Non-pigmented ciliary epithelial cell (primary cell): ENCODE data around the gene CBS.
"Not testable (repeated sequence)": the region's sequence is repeated elsewhere in the genome, so short reads cannot be mapped to it uniquely, and the experiment has no call there.

ENCODE experiments used
- DNase-seq: peaks from one replicate; pipeline ENCODE4 v3.0.0-alpha.2; 2010; ENCODE audit warnings: low read depth

CBS gene

GRCh38 chr21:43024439-43025136 lies 51.0 kb downstream of the CBS start:
- DNase-seq, result no peak

GRCh38 chr21:43023175-43023574 lies 52.5 kb downstream of the CBS start:
- DNase-seq, result no peak

GRCh38 chr21:43021756-43022600 lies 53.7 kb downstream of the CBS start:
- DNase-seq, result no peak

GRCh38 chr21:43021191-43021590 lies 54.4 kb downstream of the CBS start:
- DNase-seq, result no peak

GRCh38 chr21:43020771-43021170 lies 54.9 kb downstream of the CBS start:
- DNase-seq, result no peak

- DNase-seq, result no peak
These were observed 55.5 kb downstream of the CBS start for GRCh38 chr21:43020177-43020576.

GRCh38 chr21:43018519-43018918 lies 57.1 kb downstream of the CBS start:
- DNase-seq, result no peak

GRCh38 chr21:43016728-43017127 lies 58.9 kb downstream of the CBS start:
- DNase-seq, result no peak

GRCh38 chr21:43015906-43016540 lies 59.6 kb downstream of the CBS start:
- no peak for DNase-seq

- DNase-seq, result no peak
These were observed 63.0 kb downstream of the CBS start for GRCh38 chr21:43012596-43012995.

- DNase-seq, result no peak
These were observed 68.8 kb downstream of the CBS start for GRCh38 chr21:43006874-43007208.

- DNase-seq, result not testable (repeated sequence)
These were observed 69.4 kb downstream of the CBS start for GRCh38 chr21:43006051-43006873.

GRCh38 chr21:43005635-43006034 lies 70.0 kb downstream of the CBS start:
- DNase-seq, result no peak

- DNase-seq, result no peak
These were observed 70.7 kb downstream of the CBS start for GRCh38 chr21:43004926-43005325.
